Measurements from ENCODE around the gene GRB7. TPM values are rescaled to one million over a fixed set of nuclear protein-coding genes. Genes with fewer than 3 reads are reported as not detected.

The GRB7 gene
- total and polyA plus RNA-seq, 2 donors (not counting 1 experiment from before 2014, with no cell fraction given): 0.81 to 0.84 TPM

GRCh38 chr17:39739885-39740356 lies 2.2 kb downstream of the GRB7 start:
- Mint-ChIP-seq H3K4me3 (peak overlapping the region; percentile 57), H3K27me3 (peaks cover 30% of the 10 kb centered on the region), H3K9me3 (ENCODE audit: insufficient read depth) (no peaks in the 10 kb centered on the region), H3K27ac (no peak overlapping the region), H3K4me1 (peaks cover 33% of the 10 kb centered on the region)
- H3K79me2 ChIP-seq (ENCODE audit: control insufficient read depth, insufficient read depth, low read length): peaks cover 2% of the 10 kb centered on the region
- no peaks in the 10 kb centered on the region for H3K36me3 ChIP-seq (replicated peaks in 1 of 2; ENCODE audit: control extremely low read depth in 1 of 2, control insufficient read depth in 1 of 2, extremely low read depth in 1 of 2, insufficient read depth in 2 of 2, low read length in 1 of 2)
- H3K9ac ChIP-seq (ENCODE audit: low read length): peak overlapping the region; percentile 42
- H4K20me1 ChIP-seq (ENCODE audit: control insufficient read depth, insufficient read depth, low read length, poor library complexity, severe bottlenecking): no peaks in the 10 kb centered on the region
- ChIA-PET POLR2A (interaction anchor here (0.9 kb wide), 1 partner anchor 120 kb away, joined by 3 read pairs; no protein-coding TSS in a partner anchor), CTCF (no interaction called here)
- ATAC-seq (ENCODE audit: low read depth) (no peak), DNase-seq (no peak)
- no peak for TF ChIP-seq EZH2 (IDR thresholded peaks at IDR 0.05; ENCODE audit: borderline replicate concordance, insufficient read depth, low read depth, low read length, poor library complexity, severe bottlenecking)
- TF ChIP-seq, protein P1, sequence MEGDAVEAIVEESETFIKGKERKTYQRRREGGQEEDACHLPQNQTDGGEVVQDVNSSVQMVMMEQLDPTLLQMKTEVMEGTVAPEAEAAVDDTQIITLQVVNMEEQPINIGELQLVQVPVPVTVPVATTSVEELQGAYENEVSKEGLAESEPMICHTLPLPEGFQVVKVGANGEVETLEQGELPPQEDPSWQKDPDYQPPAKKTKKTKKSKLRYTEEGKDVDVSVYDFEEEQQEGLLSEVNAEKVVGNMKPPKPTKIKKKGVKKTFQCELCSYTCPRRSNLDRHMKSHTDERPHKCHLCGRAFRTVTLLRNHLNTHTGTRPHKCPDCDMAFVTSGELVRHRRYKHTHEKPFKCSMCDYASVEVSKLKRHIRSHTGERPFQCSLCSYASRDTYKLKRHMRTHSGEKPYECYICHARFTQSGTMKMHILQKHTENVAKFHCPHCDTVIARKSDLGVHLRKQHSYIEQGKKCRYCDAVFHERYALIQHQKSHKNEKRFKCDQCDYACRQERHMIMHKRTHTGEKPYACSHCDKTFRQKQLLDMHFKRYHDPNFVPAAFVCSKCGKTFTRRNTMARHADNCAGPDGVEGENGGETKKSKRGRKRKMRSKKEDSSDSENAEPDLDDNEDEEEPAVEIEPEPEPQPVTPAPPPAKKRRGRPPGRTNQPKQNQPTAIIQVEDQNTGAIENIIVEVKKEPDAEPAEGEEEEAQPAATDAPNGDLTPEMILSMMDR (IDR thresholded peaks at IDR 0.05): no peak
- peaks cover 0 to 7% (median 0%) of the 10 kb centered on the region in 3 donors for H3K9me3 ChIP-seq (ENCODE audit: control extremely low read depth in 1 of 3, control insufficient read depth in 2 of 3, insufficient read depth in 1 of 3, low read length in 2 of 3)
- H3K4me1 ChIP-seq (ENCODE audit: control insufficient read depth in 2 of 2, insufficient read depth in 2 of 2, low read length in 2 of 2): peaks cover 32 to 35% of the 10 kb centered on the region in 2 donors
- peak overlapping the region; percentile 82 for H3K4me2 ChIP-seq (replicated peaks; ENCODE audit: low read depth, low read length, poor library complexity, severe bottlenecking)
- H3K27me3 ChIP-seq (replicated peaks in 1 of 4; ENCODE audit: control extremely low read depth in 1 of 4, control insufficient read depth in 3 of 4, insufficient read depth in 4 of 4, low read length in 3 of 4): peaks cover 0 to 34% (median 12%) of the 10 kb centered on the region in 4 experiments
- H2AFZ ChIP-seq (ENCODE audit: insufficient read depth, low read depth, low read length, poor library complexity, severe bottlenecking): peak overlapping the region; percentile 64
- 58% methylated on average over 5 of the region's 9 CpGs for WGBS (ENCODE audit: insufficient coverage)
- H3K27ac ChIP-seq (ENCODE audit: low read length in 2 of 2): no peak overlapping the region
- H3K4me3 ChIP-seq (ENCODE audit: control extremely low read depth in 1 of 5, extremely low read depth in 1 of 5, insufficient read depth in 1 of 5, low read depth in 2 of 5, low read length in 4 of 5): peak overlapping the region in 2 of 5 experiments; percentile 20 to 38
- intact Hi-C loops (cut with micrococcal nuclease): no loop called here

GRCh38 chr17:39740357-39741111 lies 2.8 kb downstream of the GRB7 start:
- 78% methylated on average over 7 of the region's 16 CpGs for WGBS (ENCODE audit: insufficient coverage)
- Histone ChIP-seq H3K36me3 (replicated peaks in 1 of 2; ENCODE audit: control extremely low read depth in 1 of 2, control insufficient read depth in 1 of 2, extremely low read depth in 1 of 2, insufficient read depth in 2 of 2, low read length in 1 of 2) (no peaks in the 10 kb centered on the region), H2AFZ (ENCODE audit: insufficient read depth, low read depth, low read length, poor library complexity, severe bottlenecking) (peak overlapping the region; percentile 64), H3K4me2 (replicated peaks; ENCODE audit: low read depth, low read length, poor library complexity, severe bottlenecking) (peak overlapping the region; percentile 82), H3K9ac (ENCODE audit: low read length) (no peak overlapping the region), H3K27ac (ENCODE audit: low read length in 2 of 2) (no peak overlapping the region), H3K4me3 (ENCODE audit: control extremely low read depth in 1 of 5, extremely low read depth in 1 of 5, insufficient read depth in 1 of 5, low read depth in 2 of 5, low read length in 4 of 5) (no peak overlapping the region), H3K9me3 (ENCODE audit: control extremely low read depth in 1 of 3, control insufficient read depth in 2 of 3, insufficient read depth in 1 of 3, low read length in 2 of 3) (peaks cover 0 to 7% (median 0%) of the 10 kb centered on the region in 3 donors), H3K27me3 (replicated peaks in 1 of 4; ENCODE audit: control extremely low read depth in 1 of 4, control insufficient read depth in 3 of 4, insufficient read depth in 4 of 4, low read length in 3 of 4) (peaks cover 0 to 34% (median 12%) of the 10 kb centered on the region in 4 experiments), H3K79me2 (ENCODE audit: control insufficient read depth, insufficient read depth, low read length) (peaks cover 2% of the 10 kb centered on the region), H4K20me1 (ENCODE audit: control insufficient read depth, insufficient read depth, low read length, poor library complexity, severe bottlenecking) (no peaks in the 10 kb centered on the region), H3K4me1 (ENCODE audit: control insufficient read depth in 2 of 2, insufficient read depth in 2 of 2, low read length in 2 of 2) (peaks cover 32 to 35% of the 10 kb centered on the region in 2 donors)
- peaks cover 33% of the 10 kb centered on the region for H3K4me1 Mint-ChIP-seq
- TF ChIP-seq, protein P1 (IDR thresholded peaks at IDR 0.05): no peak
- TF ChIP-seq EZH2 (IDR thresholded peaks at IDR 0.05; ENCODE audit: borderline replicate concordance, insufficient read depth, low read depth, low read length, poor library complexity, severe bottlenecking): no peak
- H3K4me3 Mint-ChIP-seq: peak overlapping the region; percentile 57
- no peaks in the 10 kb centered on the region for H3K9me3 Mint-ChIP-seq (ENCODE audit: insufficient read depth)
- intact Hi-C loops (cut with micrococcal nuclease): no loop called here
- CTCF ChIA-PET: no interaction called here
- H3K27ac Mint-ChIP-seq: no peak overlapping the region
- POLR2A ChIA-PET: interaction anchor here (0.9 kb wide), 1 partner anchor 119 kb away, joined by 3 read pairs; no protein-coding TSS in a partner anchor
- DNase-seq: peak; percentile 12
- peaks cover 30% of the 10 kb centered on the region for H3K27me3 Mint-ChIP-seq
- no peak for ATAC-seq (ENCODE audit: low read depth)

Data from B cell (primary cell).